GM21825 (cell line): Measurements from ENCODE around the gene OR13C9.
"Not testable (repeated sequence)": the region's sequence is repeated elsewhere in the genome, so short reads cannot be mapped to it uniquely, and the experiment has no call there.

Experiments
- ATAC-seq: cut with Tn5 transposase; IDR thresholded peaks from one replicate; pipeline ENCODE4 v1.9.1; 2021; ENCODE audit warnings: mild to moderate bottlenecking, moderate library complexity; ENCODE audit not compliant: unreplicated experiment

Gene OR13C9

GRCh38 chr9:104618104-104618503 lies at the start of gene OR13C9:
Gene OR13C9, minus strand, starts transcription at chr9:104618204. Its CDS starts 0 bp downstream, at chr9:104618204.
- no peak for ATAC-seq

GRCh38 chr9:104658496-104659195 lies 40.6 kb upstream of the OR13C9 start:
- no peak for ATAC-seq

- no peak for ATAC-seq
These were observed 17.5 kb upstream of the OR13C9 start for GRCh38 chr9:104635456-104635855.

- no peak for ATAC-seq
These were observed 16.0 kb upstream of the OR13C9 start for GRCh38 chr9:104633976-104634520.

GRCh38 chr9:104625964-104626363 lies 8.0 kb upstream of the OR13C9 start:
- not testable (repeated sequence) for ATAC-seq

GRCh38 chr9:104617418-104617817 lies 586 bp downstream of the OR13C9 start:
- no peak for ATAC-seq

GRCh38 chr9:104611213-104611612 lies 6.8 kb downstream of the OR13C9 start:
- no peak for ATAC-seq

GRCh38 chr9:104608336-104608735 lies 9.7 kb downstream of the OR13C9 start:
- ATAC-seq = no peak

GRCh38 chr9:104606152-104606551 lies 11.9 kb downstream of the OR13C9 start:
- ATAC-seq = no peak

GRCh38 chr9:104605527-104605926 lies 12.5 kb downstream of the OR13C9 start, which contains the start of gene OR13C2:
Gene OR13C2, minus strand, starts transcription at chr9:104605627. Its CDS starts 0 bp downstream, at chr9:104605627.
- not testable (repeated sequence) for ATAC-seq

- no peak for ATAC-seq
These were observed 13.2 kb downstream of the OR13C9 start for GRCh38 chr9:104604801-104605200.

GRCh38 chr9:104599313-104599712 lies 18.7 kb downstream of the OR13C9 start, which contains the start of gene OR13C5:
Gene OR13C5, minus strand, starts transcription at chr9:104599413. Its CDS starts 0 bp downstream, at chr9:104599413.
- ATAC-seq = not testable (repeated sequence)

GRCh38 chr9:104598749-104599148 lies 19.3 kb downstream of the OR13C9 start:
- ATAC-seq = not testable (repeated sequence)

- no peak for ATAC-seq
These were observed 28.4 kb downstream of the OR13C9 start for GRCh38 chr9:104589626-104590025.

- no peak for ATAC-seq
These were observed 31.4 kb downstream of the OR13C9 start for GRCh38 chr9:104586496-104587180.

GRCh38 chr9:104580562-104580961 lies 37.4 kb downstream of the OR13C9 start:
- no peak for ATAC-seq

GRCh38 chr9:104577263-104577662 lies 40.7 kb downstream of the OR13C9 start:
- no peak for ATAC-seq

GRCh38 chr9:104575456-104575855 lies 42.5 kb downstream of the OR13C9 start:
- ATAC-seq = no peak

- ATAC-seq = no peak
These were observed 45.4 kb downstream of the OR13C9 start for GRCh38 chr9:104572612-104573011.

GRCh38 chr9:104568868-104569267 lies 49.1 kb downstream of the OR13C9 start, which contains the start of gene OR13C8:
Gene OR13C8, plus strand, starts transcription at chr9:104569168. Its CDS starts 0 bp downstream, at chr9:104569168.
- ATAC-seq = no peak
